ENCODE data around the gene TNFRSF12A. TPM values are rescaled to one million over a fixed set of nuclear protein-coding genes. Genes with fewer than 3 reads are reported as not detected.

TNFRSF12A gene
- total and polyA plus RNA-seq, 2 of the 13 experiments (the other 11 are each of a cell fraction or from before 2014, with no cell fraction given) = 61.9 to 66.0 TPM

- in situ Hi-C loops (cut with HindIII; ENCODE audit: extremely low pct_ligation_motif_present, low pct_unique_long_range_greater_than_20kb) = no loop called here
- Histone ChIP-seq H3K79me2 (ENCODE audit: insufficient read depth, low read length) (no peaks in the 10 kb centered on the region), H4K20me1 (ENCODE audit: insufficient read depth, low read length) (no peaks in the 10 kb centered on the region), H3K4me3 (replicated peaks in 1 of 3; ENCODE audit: insufficient read depth in 1 of 3, low read depth in 2 of 3, low read length in 3 of 3) (no peak overlapping the region), H2AFZ (ENCODE audit: low read length) (no peak overlapping the region), H3K4me2 (ENCODE audit: low read depth, low read length) (no peak overlapping the region), H3K4me1 (ENCODE audit: insufficient read depth, low read length) (peaks cover 24% of the 10 kb centered on the region), H3K27me3 (ENCODE audit: control insufficient read depth in 1 of 2, insufficient read depth in 2 of 2, low read length in 2 of 2) (peaks cover 0 to 3% of the 10 kb centered on the region in 2 experiments; a peak in 1 of 5 replicates), H3K36me3 (replicated peaks in 1 of 2; ENCODE audit: control insufficient read depth in 1 of 2, insufficient read depth in 2 of 2, low read length in 2 of 2) (no peaks in the 10 kb centered on the region), H3K9ac (ENCODE audit: insufficient read depth, low read depth, low read length) (no peak overlapping the region), H3K9me3 (ENCODE audit: low read length) (no peaks in the 10 kb centered on the region), H3K27ac (ENCODE audit: extremely low read length, insufficient read depth, low read length) (no peak overlapping the region)
- ATAC-seq (no peak), FAIRE-seq (no peak), DNase-seq (ENCODE audit: low spot score) (no peak)
- TF ChIP-seq ZNF768 (CRISPR knock-in tag; IDR thresholded peaks at IDR 0.05) = no peak
- no peak for TF ChIP-seq KAT7 (CRISPR knock-in tag; IDR thresholded peaks at IDR 0.05; ENCODE audit: borderline replicate concordance)
- TF ChIP-seq ZNF746 (CRISPR knock-in tag; IDR thresholded peaks at IDR 0.05) = no peak
- TF ChIP-seq, protein P1, sequence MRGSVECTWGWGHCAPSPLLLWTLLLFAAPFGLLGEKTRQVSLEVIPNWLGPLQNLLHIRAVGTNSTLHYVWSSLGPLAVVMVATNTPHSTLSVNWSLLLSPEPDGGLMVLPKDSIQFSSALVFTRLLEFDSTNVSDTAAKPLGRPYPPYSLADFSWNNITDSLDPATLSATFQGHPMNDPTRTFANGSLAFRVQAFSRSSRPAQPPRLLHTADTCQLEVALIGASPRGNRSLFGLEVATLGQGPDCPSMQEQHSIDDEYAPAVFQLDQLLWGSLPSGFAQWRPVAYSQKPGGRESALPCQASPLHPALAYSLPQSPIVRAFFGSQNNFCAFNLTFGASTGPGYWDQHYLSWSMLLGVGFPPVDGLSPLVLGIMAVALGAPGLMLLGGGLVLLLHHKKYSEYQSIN (CRISPR knock-in tag; IDR thresholded peaks at IDR 0.05; ENCODE audit: borderline replicate concordance) = no peak
- no peak for TF ChIP-seq RARA (CRISPR knock-in tag; IDR thresholded peaks at IDR 0.05)
- TF ChIP-seq TCF7 (IDR thresholded peaks at IDR 0.05; ENCODE audit: low read depth) = no peak
- TF ChIP-seq ELF1 (CRISPR knock-in tag; IDR thresholded peaks at IDR 0.05) = no peak
- TF ChIP-seq ATAD3A (CRISPR knock-in tag; IDR thresholded peaks at IDR 0.05) = no peak
- no peak for TF ChIP-seq ZNF430 (CRISPR knock-in tag; IDR thresholded peaks at IDR 0.05)
- TF ChIP-seq KMT2A (CRISPR knock-in tag; IDR thresholded peaks at IDR 0.05) = no peak
- TF ChIP-seq, protein P2, sequence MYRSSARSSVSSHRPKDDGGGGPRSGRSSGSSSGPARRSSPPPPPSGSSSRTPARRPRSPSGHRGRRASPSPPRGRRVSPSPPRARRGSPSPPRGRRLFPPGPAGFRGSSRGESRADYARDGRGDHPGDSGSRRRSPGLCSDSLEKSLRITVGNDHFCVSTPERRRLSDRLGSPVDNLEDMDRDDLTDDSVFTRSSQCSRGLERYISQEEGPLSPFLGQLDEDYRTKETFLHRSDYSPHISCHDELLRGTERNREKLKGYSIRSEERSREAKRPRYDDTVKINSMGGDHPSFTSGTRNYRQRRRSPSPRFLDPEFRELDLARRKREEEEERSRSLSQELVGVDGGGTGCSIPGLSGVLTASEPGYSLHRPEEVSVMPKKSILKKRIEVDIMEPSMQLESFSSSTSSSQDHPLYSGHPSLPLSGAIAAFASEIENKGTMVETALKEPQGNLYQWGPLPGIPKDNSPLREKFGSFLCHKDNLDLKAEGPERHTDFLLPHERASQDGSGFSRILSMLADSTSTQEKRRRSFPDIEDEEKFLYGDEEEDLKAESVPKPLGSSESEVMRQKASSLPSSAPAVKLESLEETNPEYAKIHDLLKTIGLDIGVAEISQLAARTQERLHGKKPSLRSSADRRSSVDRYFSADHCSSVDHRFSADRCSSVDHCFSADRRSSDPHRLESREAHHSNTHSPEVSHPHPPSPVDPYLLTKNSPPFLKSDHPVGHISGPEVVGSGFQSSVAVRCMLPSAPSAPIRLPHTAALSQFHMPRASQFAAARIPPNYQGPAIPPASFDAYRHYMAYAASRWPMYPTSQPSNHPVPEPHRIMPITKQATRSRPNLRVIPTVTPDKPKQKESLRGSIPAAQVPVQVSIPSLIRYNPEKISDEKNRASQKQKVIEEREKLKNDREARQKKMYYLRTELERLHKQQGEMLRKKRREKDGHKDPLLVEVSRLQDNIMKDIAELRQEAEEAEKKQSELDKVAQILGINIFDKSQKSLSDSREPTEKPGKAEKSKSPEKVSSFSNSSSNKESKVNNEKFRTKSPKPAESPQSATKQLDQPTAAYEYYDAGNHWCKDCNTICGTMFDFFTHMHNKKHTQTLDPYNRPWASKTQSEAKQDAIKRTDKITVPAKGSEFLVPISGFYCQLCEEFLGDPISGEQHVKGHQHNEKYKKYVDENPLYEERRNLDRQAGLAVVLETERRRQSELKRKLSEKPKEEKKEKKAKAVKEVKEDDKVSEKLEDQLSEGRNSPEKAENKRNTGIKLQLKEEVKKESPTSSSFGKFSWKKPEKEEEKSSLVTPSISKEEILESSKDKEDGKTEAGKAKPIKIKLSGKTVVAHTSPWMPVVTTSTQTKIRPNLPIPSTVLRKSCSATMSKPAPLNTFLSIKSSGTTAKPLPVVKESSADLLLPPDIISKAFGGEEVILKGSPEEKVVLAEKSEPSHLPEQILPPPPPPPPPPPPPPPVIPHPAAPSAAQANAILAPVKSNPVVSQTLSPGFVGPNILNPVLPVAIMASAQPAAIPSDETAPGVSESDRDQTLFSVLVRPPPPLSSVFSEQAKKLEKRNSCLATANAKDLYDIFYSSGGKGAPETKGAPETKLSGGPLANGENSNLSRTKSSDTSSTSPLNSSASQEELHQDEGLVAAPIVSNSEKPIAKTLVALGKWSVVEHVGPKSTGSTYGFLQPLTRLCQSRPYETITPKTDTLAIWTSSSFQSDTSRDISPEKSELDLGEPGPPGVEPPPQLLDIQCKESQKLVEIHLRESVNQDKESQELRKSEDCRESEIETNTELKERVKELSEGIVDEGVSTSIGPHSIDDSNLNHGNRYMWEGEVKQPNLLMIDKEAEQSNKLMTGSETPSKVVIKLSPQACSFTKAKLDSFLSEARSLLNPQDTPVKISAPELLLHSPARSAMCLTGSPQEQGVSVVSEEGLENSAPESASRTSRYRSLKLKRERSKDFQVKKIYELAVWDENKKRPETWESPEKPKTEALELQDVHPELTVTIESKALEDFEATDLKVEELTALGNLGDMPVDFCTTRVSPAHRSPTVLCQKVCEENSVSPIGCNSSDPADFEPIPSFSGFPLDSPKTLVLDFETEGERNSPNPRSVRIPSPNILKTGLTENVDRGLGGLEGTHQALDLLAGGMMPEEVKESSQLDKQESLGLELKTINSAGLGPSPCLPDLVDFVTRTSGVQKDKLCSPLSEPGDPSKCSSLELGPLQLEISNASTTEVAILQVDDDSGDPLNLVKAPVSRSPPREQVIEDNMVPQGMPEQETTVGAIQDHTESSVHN (CRISPR knock-in tag; IDR thresholded peaks at IDR 0.05) = no peak
- TF ChIP-seq ZNF3 (CRISPR knock-in tag; IDR thresholded peaks at IDR 0.05) = no peak
- 71% methylated on average over 11 of the region's 13 CpGs for WGBS (ENCODE audit: low lambda C conversion rate)
- no TSS peak for BruUV-seq (replicated peaks)
- ChIA-PET POLR2A (no interaction called here), CTCF (ENCODE audit: low intra/inter-chr PET ratio, low total read pairs) (no interaction called here)
- intact Hi-C loops (cut with micrococcal nuclease; ENCODE audit: unreplicated experiment) = no loop called here
Measured at GRCh38 chr16:2996298-2996697, 23.9 kb upstream of the TNFRSF12A start.

All from HepG2 (cell line).